IPS DF 6.9 (cell line): Measurements from ENCODE around the gene CLN6.
"Not testable (repeated sequence)": the region's sequence is repeated elsewhere in the genome, so short reads cannot be mapped to it uniquely, and the experiment has no call there.

ENCODE experiments used
- DNase-seq: peaks from one replicate; pipeline ENCODE4 v3.0.0-alpha.2; 2013; ENCODE audit warnings: low read depth, low spot score
- H3K27ac ChIP-seq: one replicate; pipeline ENCODE4 v1.5.1; 2013; ENCODE audit warnings: low read length, control low read depth
- H3K27me3 ChIP-seq: 2 replicates; pipeline ENCODE4 v1.6.1; 2013; ENCODE audit warnings: mild to moderate bottlenecking, low read length; ENCODE audit not compliant: control insufficient read depth, insufficient read depth
- H3K36me3 ChIP-seq: 2 replicates; pipeline ENCODE4 v1.6.1; 2013; ENCODE audit warnings: low read length; ENCODE audit not compliant: control insufficient read depth, insufficient read depth
- H3K4me1 ChIP-seq: 2 replicates; pipeline ENCODE4 v1.6.1; 2013; ENCODE audit warnings: low read length; ENCODE audit not compliant: control insufficient read depth, insufficient read depth
- H3K4me3 ChIP-seq: 2 replicates; pipeline ENCODE4 v1.5.1; 2013; ENCODE audit warnings: mild to moderate bottlenecking, low read length
- H3K9me3 ChIP-seq: 2 replicates; pipeline ENCODE4 v1.6.1; 2013; ENCODE audit warnings: low read length, inconsistent platforms; ENCODE audit not compliant: control insufficient read depth, insufficient read depth
- WGBS: extraction: QIAGEN DNeasy Blood & Tissue Kit; methylation state at CpG from one replicate; pipeline ENCODE4 v1.1.7; 2013; ENCODE audit warnings: mixed read lengths, missing lambda C conversion rate; ENCODE audit not compliant: insufficient read length, insufficient coverage; 5-methylcytosine and 5-hydroxymethylcytosine counted together

CLN6 gene

GRCh38 chr15:68223171-68223570 lies 6.4 kb downstream of the CLN6 start:
- WGBS: no CpG with 5 or more reads among the region's 6 CpGs
- Histone ChIP-seq H3K9me3 (no peaks in the 10 kb centered on the region; the same call in 1 of the 2 replicates), H3K36me3 (peaks cover 9% of the 10 kb centered on the region), H3K27me3 (no peaks in the 10 kb centered on the region), H3K4me1 (no peaks in the 10 kb centered on the region), H3K4me3 (no peak overlapping the region), H3K27ac (no peak overlapping the region)
- DNase-seq: no peak

GRCh38 chr15:68222432-68222743 lies 7.1 kb downstream of the CLN6 start:
- H3K27ac ChIP-seq, H3K4me1 ChIP-seq, H3K9me3 ChIP-seq, H3K4me3 ChIP-seq, H3K36me3 ChIP-seq, H3K27me3 ChIP-seq, DNase-seq: not testable (repeated sequence)
- no CpG with 5 or more reads among the region's 18 CpGs for WGBS

DNA sequence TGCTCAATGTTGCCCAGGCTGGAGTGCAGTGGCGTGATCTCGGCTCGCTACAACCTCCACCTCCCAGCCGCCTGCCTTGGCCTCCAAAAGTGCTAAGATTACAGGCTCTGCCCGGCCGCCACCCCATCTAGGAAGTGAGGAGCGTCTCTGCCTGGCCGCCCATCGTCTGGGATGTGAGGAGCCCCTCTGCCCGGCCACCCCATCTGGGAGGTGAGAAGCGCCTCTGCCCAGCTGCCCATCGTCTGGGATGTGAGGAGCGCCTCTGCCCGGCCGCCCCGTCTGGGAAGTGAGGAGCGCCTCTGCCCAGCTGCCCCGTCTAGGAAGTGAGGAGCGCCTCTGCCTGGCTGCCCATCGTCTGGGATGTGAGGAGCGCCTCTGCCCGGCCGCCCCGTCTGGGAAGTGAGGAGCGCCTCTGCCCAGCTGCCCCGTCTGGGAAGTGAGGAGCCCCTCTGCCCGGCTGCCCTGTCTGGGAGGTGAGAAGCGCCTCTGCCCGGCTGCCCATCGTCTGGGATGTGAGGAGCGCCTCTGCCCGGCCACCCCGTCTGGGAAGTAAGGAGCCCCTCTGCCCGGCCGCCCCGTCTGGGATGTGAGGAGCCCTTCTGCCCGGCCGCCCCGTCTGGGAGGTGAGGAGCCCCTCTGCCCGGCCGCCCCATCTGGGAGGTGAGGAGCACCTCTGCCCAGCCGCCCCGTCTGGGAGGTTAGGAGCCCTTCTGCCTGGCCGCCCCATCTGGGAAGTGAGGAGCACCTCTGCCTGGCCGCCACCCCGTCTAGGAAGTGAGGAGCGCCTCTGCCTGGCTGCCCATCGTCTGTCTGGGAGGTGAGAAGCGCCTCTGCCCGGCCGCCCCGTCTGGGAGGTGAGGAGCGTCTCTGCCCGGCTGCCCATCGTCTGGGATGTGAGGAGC lies 7.7 kb downstream of the CLN6 start:
- WGBS: no CpG with 5 or more reads among the region's 55 CpGs

GRCh38 chr15:68220967-68221366 lies 8.6 kb downstream of the CLN6 start:
- H3K36me3 ChIP-seq: peaks cover 9% of the 10 kb centered on the region
- H3K27me3 ChIP-seq: no peaks in the 10 kb centered on the region
- H3K4me1 ChIP-seq: no peaks in the 10 kb centered on the region
- H3K4me3 ChIP-seq: no peak overlapping the region
- WGBS: no CpG with 5 or more reads among the region's 6 CpGs
- DNase-seq: no peak
- no peak overlapping the region for H3K27ac ChIP-seq
- no peaks in the 10 kb centered on the region; the same call in 1 of the 2 replicates for H3K9me3 ChIP-seq

More for the DNA sequence above, 7.7 kb downstream of the CLN6 start:
- not testable (repeated sequence) for H3K9me3 ChIP-seq, H3K4me3 ChIP-seq, H3K27me3 ChIP-seq, DNase-seq, H3K27ac ChIP-seq, H3K4me1 ChIP-seq, H3K36me3 ChIP-seq

DNA sequence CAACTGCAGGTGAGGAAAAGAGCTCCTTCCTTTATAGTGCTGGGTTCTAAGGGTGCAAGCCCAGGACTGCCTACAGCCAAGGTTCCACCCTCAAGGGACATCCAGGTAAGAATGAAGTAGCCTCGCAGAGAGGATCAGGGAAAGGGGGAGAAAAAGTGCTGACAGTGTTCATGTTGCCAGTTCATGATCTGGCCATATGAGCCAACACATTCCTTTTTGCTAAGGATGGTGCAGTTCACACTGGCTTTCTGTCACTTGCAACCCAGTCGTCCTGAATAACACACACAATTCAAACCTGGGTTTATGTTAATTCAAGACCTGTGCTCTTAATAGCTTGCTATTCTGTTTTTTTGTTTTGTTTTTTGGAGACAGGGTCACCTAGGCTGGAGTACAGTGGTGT lies 9.0 kb downstream of the CLN6 start:
- Histone ChIP-seq H3K36me3 (peaks cover 9% of the 10 kb centered on the region), H3K9me3 (no peaks in the 10 kb centered on the region; the same call in 1 of the 2 replicates)
- WGBS: no CpG with 5 or more reads among the region's 2 CpGs

GRCh38 chr15:68218847-68219798 lies 10.4 kb downstream of the CLN6 start:
- H3K27me3 ChIP-seq: no peaks in the 10 kb centered on the region
- peaks cover 9% of the 10 kb centered on the region for H3K36me3 ChIP-seq
- no CpG with 5 or more reads among the region's 9 CpGs for WGBS
- H3K27ac ChIP-seq: no peak overlapping the region
- H3K9me3 ChIP-seq: no peaks in the 10 kb centered on the region; the same call in 1 of the 2 replicates
- no peak overlapping the region for H3K4me3 ChIP-seq
- no peaks in the 10 kb centered on the region for H3K4me1 ChIP-seq
- DNase-seq: no peak

More for the DNA sequence above, 9.0 kb downstream of the CLN6 start:
- Histone ChIP-seq H3K27me3 (no peaks in the 10 kb centered on the region), H3K4me1 (no peaks in the 10 kb centered on the region), H3K4me3 (no peak overlapping the region), H3K27ac (no peak overlapping the region)
- DNase-seq: no peak

DNA sequence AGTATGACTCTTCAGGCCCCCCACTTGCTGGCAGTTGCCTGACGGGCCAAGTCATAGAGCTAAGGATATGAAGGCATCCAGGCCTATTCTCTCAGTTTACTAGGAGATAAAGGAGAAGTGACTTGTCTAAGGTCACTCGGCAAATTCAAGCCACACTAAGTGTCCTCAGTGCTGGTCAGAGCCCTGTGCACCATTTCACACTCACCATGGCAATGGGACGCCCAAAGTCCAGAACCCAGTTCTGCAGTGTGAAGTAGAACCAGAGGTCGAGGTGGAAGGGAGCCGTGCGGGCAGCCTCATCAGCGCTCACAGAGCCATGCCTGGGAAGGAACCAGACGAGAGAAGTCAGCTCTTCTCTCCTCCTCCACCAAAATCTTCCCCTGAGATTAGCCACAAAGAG lies 11.2 kb downstream of the CLN6 start:
- Histone ChIP-seq H3K4me1 (no peaks in the 10 kb centered on the region), H3K27ac (no peak overlapping the region), H3K36me3 (peaks cover 12% of the 10 kb centered on the region), H3K27me3 (no peaks in the 10 kb centered on the region), H3K4me3 (no peak overlapping the region), H3K9me3 (no peaks in the 10 kb centered on the region; the same call in 1 of the 2 replicates)
- no CpG with 5 or more reads among the region's 8 CpGs for WGBS
- DNase-seq: no peak

GRCh38 chr15:68217341-68217740 lies 12.2 kb downstream of the CLN6 start:
- WGBS: no CpG with 5 or more reads among the region's 4 CpGs
- no peak for DNase-seq
- Histone ChIP-seq H3K36me3 (peaks cover 12% of the 10 kb centered on the region), H3K4me1 (no peaks in the 10 kb centered on the region), H3K9me3 (no peaks in the 10 kb centered on the region), H3K27ac (no peak overlapping the region), H3K4me3 (no peak overlapping the region), H3K27me3 (no peaks in the 10 kb centered on the region)

DNA sequence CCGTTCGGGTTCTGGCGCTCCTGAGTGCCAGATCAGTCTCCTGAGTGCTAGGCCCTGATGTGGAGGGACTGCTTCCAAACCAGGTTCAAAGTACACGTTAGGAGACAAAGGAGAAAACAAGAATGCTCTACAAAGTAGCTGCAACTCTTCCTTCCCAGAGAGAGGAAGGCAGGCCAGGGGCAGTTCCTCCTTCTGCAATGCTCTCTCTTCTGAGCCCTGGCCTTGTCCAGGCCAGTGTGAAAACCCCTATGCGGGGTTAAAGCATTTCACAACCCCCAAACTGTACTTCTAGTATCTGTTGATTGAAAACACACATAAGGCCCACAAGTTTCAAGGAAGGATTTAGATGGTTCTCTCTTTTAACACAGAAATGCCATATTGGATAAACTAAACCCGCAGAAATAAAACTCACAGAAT lies 14.7 kb downstream of the CLN6 start:
- Histone ChIP-seq H3K9me3 (no peaks in the 10 kb centered on the region), H3K4me1 (peaks cover 4% of the 10 kb centered on the region), H3K27me3 (no peaks in the 10 kb centered on the region), H3K27ac (no peak overlapping the region), H3K4me3 (no peak overlapping the region), H3K36me3 (peaks cover 12% of the 10 kb centered on the region)
- no peak for DNase-seq
- no CpG with 5 or more reads among the region's 6 CpGs for WGBS

GRCh38 chr15:68213991-68214837 lies 15.3 kb downstream of the CLN6 start:
- WGBS: no CpG with 5 or more reads among the region's 17 CpGs
- Histone ChIP-seq H3K9me3 (no peaks in the 10 kb centered on the region), H3K36me3 (peaks cover 9% of the 10 kb centered on the region), H3K4me1 (peaks cover 4% of the 10 kb centered on the region), H3K27me3 (no peaks in the 10 kb centered on the region), H3K4me3 (no peak overlapping the region), H3K27ac (no peak overlapping the region)
- DNase-seq: no peak
